Suprapubic skin (tissue), 3 donors: Measurements from ENCODE around the gene LRRTM3.

ENCODE experiments used
- POLR2AphosphoS5 ChIP-seq, 3 donors: sonication (generic); formaldehyde crosslinking; IDR thresholded peaks; one replicate each; pipeline ENCODE4 v1.6.1; 2017; ENCODE audit warnings: antibody characterized with exemption in 3 of 3
- TF ChIP-seq, protein P1 (sequence below), 2 donors: fragments of 200-600 bp in 1 of 2; fragments of 450-650 bp in 1 of 2; sonication (generic) in 1 of 2; IDR thresholded peaks; one replicate each; pipeline ENCODE4 v1.5.1; 2016 to 2019; ENCODE audit warnings: antibody characterized with exemption in 2 of 2, mild to moderate bottlenecking in 1 of 2, moderate library complexity in 1 of 2

DNA sequence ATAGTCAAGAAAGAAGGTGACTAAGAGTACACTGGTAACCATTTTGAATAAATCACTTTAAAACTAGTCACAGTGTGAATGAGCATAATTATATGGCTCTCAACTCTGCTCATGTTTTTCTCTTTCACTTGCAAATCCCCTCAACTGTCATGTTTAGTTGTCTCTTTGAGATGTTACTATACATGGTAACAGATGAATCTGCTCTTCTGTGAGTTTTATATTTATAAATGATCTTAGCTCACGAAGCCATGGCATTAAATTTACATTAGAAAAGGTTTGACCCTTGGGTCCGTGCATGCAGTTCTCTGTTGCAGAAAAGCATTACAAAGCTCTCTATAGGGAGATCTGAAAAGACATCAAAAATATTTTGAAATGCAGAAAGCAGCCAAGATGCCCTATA, 33.0 kb upstream of the LRRTM3 start:
- TF ChIP-seq, protein P1, sequence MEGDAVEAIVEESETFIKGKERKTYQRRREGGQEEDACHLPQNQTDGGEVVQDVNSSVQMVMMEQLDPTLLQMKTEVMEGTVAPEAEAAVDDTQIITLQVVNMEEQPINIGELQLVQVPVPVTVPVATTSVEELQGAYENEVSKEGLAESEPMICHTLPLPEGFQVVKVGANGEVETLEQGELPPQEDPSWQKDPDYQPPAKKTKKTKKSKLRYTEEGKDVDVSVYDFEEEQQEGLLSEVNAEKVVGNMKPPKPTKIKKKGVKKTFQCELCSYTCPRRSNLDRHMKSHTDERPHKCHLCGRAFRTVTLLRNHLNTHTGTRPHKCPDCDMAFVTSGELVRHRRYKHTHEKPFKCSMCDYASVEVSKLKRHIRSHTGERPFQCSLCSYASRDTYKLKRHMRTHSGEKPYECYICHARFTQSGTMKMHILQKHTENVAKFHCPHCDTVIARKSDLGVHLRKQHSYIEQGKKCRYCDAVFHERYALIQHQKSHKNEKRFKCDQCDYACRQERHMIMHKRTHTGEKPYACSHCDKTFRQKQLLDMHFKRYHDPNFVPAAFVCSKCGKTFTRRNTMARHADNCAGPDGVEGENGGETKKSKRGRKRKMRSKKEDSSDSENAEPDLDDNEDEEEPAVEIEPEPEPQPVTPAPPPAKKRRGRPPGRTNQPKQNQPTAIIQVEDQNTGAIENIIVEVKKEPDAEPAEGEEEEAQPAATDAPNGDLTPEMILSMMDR (IDR thresholded peaks at IDR 0.05): no peak
- TF ChIP-seq POLR2AphosphoS5 (IDR thresholded peaks at IDR 0.05): no peak
